HCT116 (cell line): ENCODE data around the gene FKBP9.
"Not testable (repeated sequence)": the region's sequence is repeated elsewhere in the genome, so short reads cannot be mapped to it uniquely, and the experiment has no call there.

Experiments used
- CEBPB ChIP-seq: IDR thresholded peaks from 2 replicates; pipeline ENCODE4 v1.6.1; 2012; ENCODE audit warnings: low read depth
- EZH2 ChIP-seq: fragments of 200-600 bp; sonication (generic); IDR thresholded peaks from 2 replicates; pipeline ENCODE4 v1.6.1; 2017; ENCODE audit warnings: antibody characterized with exemption, mixed run types
- MAX ChIP-seq: IDR thresholded peaks from 2 replicates; pipeline ENCODE4 v1.6.1; 2012
- POLR2AphosphoS5 ChIP-seq: IDR thresholded peaks from 2 replicates; pipeline ENCODE4 v1.6.1; 2011; ENCODE audit warnings: mild to moderate bottlenecking, low read depth, low read length, moderate library complexity
- ZNF274 ChIP-seq: fragments of 200-500 bp; sonication (Bioruptor generic); IDR thresholded peaks from 2 replicates; pipeline ENCODE4 v1.6.1; 2014; ENCODE audit warnings: mild to moderate bottlenecking, low read depth, low read length, inconsistent platforms
- TF ChIP-seq, protein P1 (sequence below), 3 experiments: fragments of 200-600 bp in 1 of 3; sonication (generic) in 1 of 3; IDR thresholded peaks in 2 of 3; conservative IDR thresholded peaks in 1 of 3; 2 replicates each; pipeline ENCODE4 v1.5.1; 2012 to 2017; ENCODE audit warnings: low read depth in 2 of 3, low read length in 2 of 3, antibody characterized with exemption in 1 of 3, borderline replicate concordance in 1 of 3, control low read depth in 1 of 3, mild to moderate bottlenecking in 1 of 3, mixed read lengths in 1 of 3, mixed run types in 1 of 3, moderate library complexity in 1 of 3; ENCODE audit not compliant: insufficient read depth in 1 of 3

DNA sequence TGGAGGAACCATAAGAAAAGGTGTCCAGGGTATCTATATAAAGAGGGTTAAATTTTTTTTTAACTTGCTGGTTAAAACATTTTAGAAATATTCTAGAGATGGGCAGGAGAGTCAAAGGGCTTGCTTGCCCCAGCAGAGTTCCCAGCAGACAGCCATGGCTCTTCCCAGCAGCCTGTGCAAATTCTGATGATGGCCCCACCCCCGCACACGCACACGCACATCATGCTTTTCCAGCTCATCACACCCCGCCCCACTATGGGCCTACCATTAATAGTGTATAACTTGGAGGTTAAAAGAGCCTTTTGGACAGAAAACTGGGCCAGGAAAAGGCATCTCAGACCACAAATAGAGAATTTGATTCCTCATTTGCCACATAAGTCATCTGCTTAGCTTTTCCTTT lies 48.5 kb downstream of the FKBP9 start:
- not testable (repeated sequence) for TF ChIP-seq ZNF274, EZH2, MAX, CEBPB, POLR2AphosphoS5
- TF ChIP-seq, protein P1, sequence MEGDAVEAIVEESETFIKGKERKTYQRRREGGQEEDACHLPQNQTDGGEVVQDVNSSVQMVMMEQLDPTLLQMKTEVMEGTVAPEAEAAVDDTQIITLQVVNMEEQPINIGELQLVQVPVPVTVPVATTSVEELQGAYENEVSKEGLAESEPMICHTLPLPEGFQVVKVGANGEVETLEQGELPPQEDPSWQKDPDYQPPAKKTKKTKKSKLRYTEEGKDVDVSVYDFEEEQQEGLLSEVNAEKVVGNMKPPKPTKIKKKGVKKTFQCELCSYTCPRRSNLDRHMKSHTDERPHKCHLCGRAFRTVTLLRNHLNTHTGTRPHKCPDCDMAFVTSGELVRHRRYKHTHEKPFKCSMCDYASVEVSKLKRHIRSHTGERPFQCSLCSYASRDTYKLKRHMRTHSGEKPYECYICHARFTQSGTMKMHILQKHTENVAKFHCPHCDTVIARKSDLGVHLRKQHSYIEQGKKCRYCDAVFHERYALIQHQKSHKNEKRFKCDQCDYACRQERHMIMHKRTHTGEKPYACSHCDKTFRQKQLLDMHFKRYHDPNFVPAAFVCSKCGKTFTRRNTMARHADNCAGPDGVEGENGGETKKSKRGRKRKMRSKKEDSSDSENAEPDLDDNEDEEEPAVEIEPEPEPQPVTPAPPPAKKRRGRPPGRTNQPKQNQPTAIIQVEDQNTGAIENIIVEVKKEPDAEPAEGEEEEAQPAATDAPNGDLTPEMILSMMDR (IDR thresholded peaks at IDR 0.05 in 2 of 3, conservative IDR thresholded peaks at IDR 0.05 in 1 of 3; ENCODE audit: borderline replicate concordance in 1 of 3, insufficient read depth in 1 of 3, low read depth in 2 of 3, low read length in 2 of 3) = not testable (repeated sequence)
